ENCODE data around the gene SLC52A3.
"Not testable (repeated sequence)": the region's sequence is repeated elsewhere in the genome, so short reads cannot be mapped to it uniquely, and the experiment has no call there.

The SLC52A3 gene

DNA sequence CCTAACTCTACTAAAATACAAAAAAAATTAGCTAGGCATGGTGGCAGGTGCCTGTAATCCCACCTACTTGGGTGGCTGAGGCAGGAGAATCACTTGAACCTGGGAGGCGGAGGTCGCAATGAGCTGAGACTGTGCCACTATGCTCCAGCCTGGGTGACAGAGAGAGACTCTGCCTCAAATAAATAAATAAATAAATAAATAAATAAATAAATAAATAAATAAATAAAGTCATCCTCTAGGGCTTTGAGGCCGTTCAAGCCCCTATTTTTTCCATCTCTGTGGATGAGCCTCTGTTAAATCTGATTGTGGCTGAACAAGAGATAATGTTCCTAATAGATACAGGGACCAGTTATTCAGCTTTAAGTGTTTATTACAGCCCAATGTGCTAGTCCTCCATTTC lies 33.4 kb upstream of the SLC52A3 start:
- H3K4me3 ChIP-seq (replicated peaks in 1 of 2; ENCODE audit: low read depth in 2 of 2, low read length in 2 of 2), result no peak overlapping the region
- TF ChIP-seq, protein P1, sequence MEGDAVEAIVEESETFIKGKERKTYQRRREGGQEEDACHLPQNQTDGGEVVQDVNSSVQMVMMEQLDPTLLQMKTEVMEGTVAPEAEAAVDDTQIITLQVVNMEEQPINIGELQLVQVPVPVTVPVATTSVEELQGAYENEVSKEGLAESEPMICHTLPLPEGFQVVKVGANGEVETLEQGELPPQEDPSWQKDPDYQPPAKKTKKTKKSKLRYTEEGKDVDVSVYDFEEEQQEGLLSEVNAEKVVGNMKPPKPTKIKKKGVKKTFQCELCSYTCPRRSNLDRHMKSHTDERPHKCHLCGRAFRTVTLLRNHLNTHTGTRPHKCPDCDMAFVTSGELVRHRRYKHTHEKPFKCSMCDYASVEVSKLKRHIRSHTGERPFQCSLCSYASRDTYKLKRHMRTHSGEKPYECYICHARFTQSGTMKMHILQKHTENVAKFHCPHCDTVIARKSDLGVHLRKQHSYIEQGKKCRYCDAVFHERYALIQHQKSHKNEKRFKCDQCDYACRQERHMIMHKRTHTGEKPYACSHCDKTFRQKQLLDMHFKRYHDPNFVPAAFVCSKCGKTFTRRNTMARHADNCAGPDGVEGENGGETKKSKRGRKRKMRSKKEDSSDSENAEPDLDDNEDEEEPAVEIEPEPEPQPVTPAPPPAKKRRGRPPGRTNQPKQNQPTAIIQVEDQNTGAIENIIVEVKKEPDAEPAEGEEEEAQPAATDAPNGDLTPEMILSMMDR (IDR thresholded peaks at IDR 0.05; ENCODE audit: low read depth, low read length), result no peak
- no peak for DNase-seq (ENCODE audit: low read depth in 2 of 2)

DNA sequence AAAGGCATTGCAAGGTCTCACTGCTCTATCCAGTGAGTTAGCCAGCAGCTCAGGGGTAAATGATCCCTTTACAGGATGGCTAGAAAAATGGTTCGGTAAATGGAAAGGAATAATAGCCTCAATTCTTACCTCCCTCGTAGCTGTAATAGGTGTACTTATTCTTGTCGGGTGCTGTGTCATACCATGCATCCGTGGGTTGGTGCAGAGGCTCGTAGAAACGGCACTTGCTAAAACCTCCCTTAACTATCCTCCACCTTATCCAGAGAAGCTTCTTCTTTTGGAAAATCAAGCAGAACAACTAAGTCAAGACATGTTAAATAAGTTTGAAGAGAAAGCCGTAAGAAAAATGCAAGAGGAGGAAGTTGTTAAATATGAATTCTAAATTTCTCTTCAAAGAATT lies 31.7 kb upstream of the SLC52A3 start:
- not testable (repeated sequence) for DNase-seq (ENCODE audit: low read depth in 2 of 2)

DNA sequence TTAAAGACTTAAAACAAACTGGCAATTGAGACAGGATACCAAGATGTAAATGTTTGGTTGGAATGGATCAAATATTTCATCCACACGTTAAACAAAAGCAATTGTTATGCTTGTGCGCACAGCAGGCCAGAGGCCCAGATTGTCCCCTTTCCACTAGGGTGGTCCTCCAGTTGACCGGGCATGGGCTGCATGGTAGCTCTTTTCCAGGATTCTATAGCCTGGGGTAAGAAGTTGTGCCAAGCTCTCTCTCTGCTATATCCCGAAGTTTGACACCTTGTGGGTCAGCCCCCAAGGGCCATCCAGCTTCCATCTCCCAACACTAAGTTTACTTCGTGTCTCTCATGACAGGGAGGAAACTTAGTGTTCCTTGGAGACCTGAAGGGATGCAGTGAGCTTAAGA lies 30.4 kb upstream of the SLC52A3 start:
- not testable (repeated sequence) for DNase-seq (ENCODE audit: low read depth in 2 of 2)

More for the DNA sequence above, 31.7 kb upstream of the SLC52A3 start:
- not testable (repeated sequence) for H3K4me3 ChIP-seq (replicated peaks in 1 of 2; ENCODE audit: low read depth in 2 of 2, low read length in 2 of 2)

DNA sequence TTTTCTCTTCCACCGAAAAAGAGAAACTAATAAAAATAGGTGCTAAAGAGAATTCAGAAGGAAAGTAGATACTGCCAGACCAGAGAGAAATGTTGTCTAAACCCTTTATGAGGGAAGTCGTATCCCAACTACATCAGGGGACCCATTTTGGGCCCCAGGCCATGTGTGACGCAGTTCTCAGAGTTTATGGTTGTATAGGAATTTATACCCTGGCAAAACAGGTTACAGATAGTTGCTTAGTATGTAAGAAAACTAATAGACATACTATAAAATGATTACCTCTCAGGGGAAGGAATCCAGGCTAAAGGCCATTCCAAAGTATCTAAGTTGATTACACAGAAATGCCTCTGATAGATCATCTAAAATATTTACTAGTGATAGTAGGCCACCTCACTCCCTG lies 28.6 kb upstream of the SLC52A3 start:
- no peak for DNase-seq (ENCODE audit: low read depth in 2 of 2)
- TF ChIP-seq, protein P1 (IDR thresholded peaks at IDR 0.05; ENCODE audit: low read depth, low read length), result no peak

More for the DNA sequence above, 30.4 kb upstream of the SLC52A3 start:
- not testable (repeated sequence) for H3K4me3 ChIP-seq (replicated peaks in 1 of 2; ENCODE audit: low read depth in 2 of 2, low read length in 2 of 2)

DNA sequence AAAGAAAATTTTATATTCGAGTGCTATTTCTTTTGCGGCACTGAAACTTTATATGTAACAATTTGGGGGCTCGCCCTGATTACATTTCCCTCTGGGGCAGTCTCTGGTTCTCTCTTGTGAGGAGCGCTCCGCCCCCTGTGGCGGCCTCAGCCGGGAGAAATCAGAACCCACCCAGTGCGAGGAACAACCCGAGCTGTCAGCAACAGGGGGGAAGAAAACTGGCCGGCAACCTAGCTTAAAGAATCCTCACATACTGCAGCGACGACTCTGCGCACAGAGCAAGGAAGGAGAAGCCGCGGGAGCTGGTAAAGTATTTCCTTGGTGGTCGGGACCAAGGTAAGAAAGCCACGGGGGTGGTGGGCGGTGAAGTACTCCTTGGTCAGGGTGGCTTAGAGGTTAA lies 23.9 kb upstream of the SLC52A3 start:
- no peak overlapping the region for H3K4me3 ChIP-seq (replicated peaks in 1 of 2; ENCODE audit: low read depth in 2 of 2, low read length in 2 of 2)
- TF ChIP-seq, protein P1 (IDR thresholded peaks at IDR 0.05; ENCODE audit: low read depth, low read length), result no peak
- no peak for DNase-seq (ENCODE audit: low read depth in 2 of 2)

More for the DNA sequence above, 28.6 kb upstream of the SLC52A3 start:
- H3K4me3 ChIP-seq (replicated peaks in 1 of 2; ENCODE audit: low read depth in 2 of 2, low read length in 2 of 2), result no peak overlapping the region

DNA sequence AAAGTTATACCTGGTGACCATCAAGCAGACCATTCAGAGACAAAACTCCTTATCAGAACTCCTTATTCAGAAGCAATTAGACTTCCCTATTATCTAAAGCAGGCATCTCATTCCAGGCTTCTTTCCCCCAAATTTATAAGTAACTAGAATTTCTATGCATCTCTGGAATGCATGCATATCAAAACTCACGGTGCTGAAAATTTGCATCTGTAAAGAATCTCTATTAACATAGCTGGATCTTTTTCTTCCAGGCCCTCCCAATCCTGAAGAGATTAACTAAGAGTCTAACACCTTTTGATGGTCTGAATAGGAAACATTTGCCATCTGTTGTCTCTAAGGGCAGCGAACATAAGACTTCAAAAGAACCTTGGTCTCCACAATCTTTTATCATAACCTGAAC lies 22.8 kb upstream of the SLC52A3 start:
- H3K4me3 ChIP-seq (replicated peaks in 1 of 2; ENCODE audit: low read depth in 2 of 2, low read length in 2 of 2), result no peak overlapping the region
- TF ChIP-seq, protein P1 (IDR thresholded peaks at IDR 0.05; ENCODE audit: low read depth, low read length), result no peak
- no peak for DNase-seq (ENCODE audit: low read depth in 2 of 2)

DNA sequence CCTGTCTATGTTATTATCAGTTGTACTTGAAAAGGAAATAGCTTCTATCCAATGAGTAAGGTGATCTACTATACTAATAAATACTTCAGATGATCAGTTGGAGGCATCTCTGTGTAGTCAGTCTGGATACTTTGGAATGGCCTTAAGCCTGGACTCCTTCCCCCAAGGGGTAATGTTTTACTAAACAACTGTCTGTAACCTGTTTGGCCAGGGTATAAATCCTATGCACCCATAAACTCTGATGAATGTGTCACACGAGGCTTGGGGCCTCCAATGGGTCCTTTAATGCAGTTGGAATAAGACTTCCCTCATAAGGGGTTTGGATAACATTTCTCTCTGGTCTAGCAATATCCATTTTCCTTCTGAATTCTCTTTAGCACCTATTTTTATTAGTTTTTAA lies 19.5 kb upstream of the SLC52A3 start:
- TF ChIP-seq, protein P1 (IDR thresholded peaks at IDR 0.05; ENCODE audit: low read depth, low read length), result no peak
- DNase-seq (ENCODE audit: low read depth in 2 of 2), result no peak

DNA sequence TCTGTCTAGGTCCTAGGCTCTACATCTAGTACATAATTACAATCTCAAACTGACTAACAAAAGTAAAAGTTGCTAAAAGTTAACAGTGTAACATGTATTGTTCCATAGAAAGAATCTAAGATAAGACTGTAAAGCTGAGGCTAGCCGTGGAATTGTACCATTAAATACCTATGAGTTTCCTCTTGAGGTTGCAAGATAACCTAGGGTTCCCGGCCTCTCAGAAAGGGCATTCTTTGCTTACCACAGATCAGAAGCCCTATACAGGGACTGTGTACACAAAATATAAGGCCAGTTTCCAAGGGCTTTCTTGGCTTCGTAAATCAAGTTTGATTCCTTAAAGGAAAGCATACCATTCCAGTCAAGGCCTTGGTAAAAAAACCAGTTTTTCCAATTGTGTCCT lies 11.5 kb upstream of the SLC52A3 start:
- no peak for DNase-seq (ENCODE audit: low read depth in 2 of 2)
- TF ChIP-seq, protein P1 (IDR thresholded peaks at IDR 0.05; ENCODE audit: low read depth, low read length), result no peak
- H3K4me3 ChIP-seq (replicated peaks in 1 of 2; ENCODE audit: low read depth in 2 of 2, low read length in 2 of 2), result no peak overlapping the region

More for the DNA sequence above, 19.5 kb upstream of the SLC52A3 start:
- no peak overlapping the region for H3K4me3 ChIP-seq (replicated peaks in 1 of 2; ENCODE audit: low read depth in 2 of 2, low read length in 2 of 2)

Data from cardiac fibroblast (primary cell).